OCI-LY3 (cell line): ENCODE data around the gene GPR39.

Experiments used
- H2AFZ ChIP-seq: fragments of 200-600, 300-600 bp; shearing (Covaris generic); 2 replicates; pipeline ENCODE4 v1.6.0; 2014; ENCODE audit warnings: antibody characterized with exemption, low read depth, low read length
- H3K27ac ChIP-seq: fragments of 200-600, 300-600 bp; sonication (generic); 2 replicates; pipeline ENCODE4 v1.5.1; 2014; ENCODE audit warnings: mild to moderate bottlenecking, low read length, moderate library complexity, mixed read lengths
- H3K27me3 ChIP-seq: fragments of 200-600, 300-600 bp; sonication (generic); 2 replicates; pipeline ENCODE4 v1.6.1; 2014; ENCODE audit warnings: low read depth, low read length, mixed read lengths
- H3K36me3 ChIP-seq: fragments of 200-600, 300-600 bp; sonication (generic); replicated peaks from 2 replicates; pipeline ENCODE3; 2014; ENCODE audit warnings: low read depth, low read length, mixed read lengths
- H3K4me1 ChIP-seq: fragments of 300-600, 200-600 bp; sonication (generic); 2 replicates; pipeline ENCODE4 v1.6.1; 2014; ENCODE audit warnings: low read length, mixed read lengths
- H3K4me2 ChIP-seq: fragments of 200-600, 300-600 bp; sonication (generic); 2 replicates; pipeline ENCODE4 v1.6.1; 2014; ENCODE audit warnings: low read length, mixed read lengths
- H3K4me3 ChIP-seq: fragments of 300-600, 200-600 bp; sonication (generic); 2 replicates; pipeline ENCODE4 v1.5.1; 2014; ENCODE audit warnings: antibody characterized with exemption, mild to moderate bottlenecking, low read length, moderate library complexity
- H3K79me2 ChIP-seq: fragments of 300-600, 200-600 bp; shearing (Covaris generic); 2 replicates; pipeline ENCODE4 v1.6.1; 2014; ENCODE audit warnings: mild to moderate bottlenecking, low read length, mixed read lengths
- H3K9ac ChIP-seq: fragments of 300-600, 200-600 bp; shearing (Covaris generic); 2 replicates; pipeline ENCODE4 v1.6.0; 2014; ENCODE audit warnings: mild to moderate bottlenecking, low read length, moderate library complexity
- H3K9me3 ChIP-seq: fragments of 200-600, 300-600 bp; shearing (Covaris generic); 2 replicates; pipeline ENCODE4 v1.6.1; 2014; ENCODE audit warnings: low read length, mixed read lengths; ENCODE audit not compliant: insufficient read depth
- H4K20me1 ChIP-seq: fragments of 200-600, 300-600 bp; sonication (generic); 2 replicates; pipeline ENCODE4 v1.6.1; 2016; ENCODE audit warnings: low read length, mixed read lengths; ENCODE audit not compliant: insufficient read depth
- EZH2phosphoT487 ChIP-seq: fragments of 200-600 bp; shearing (Covaris generic); IDR thresholded peaks from 2 replicates; pipeline ENCODE4 v1.6.1; 2018; ENCODE audit warnings: antibody characterized with exemption, mixed run types, low read depth
- TF ChIP-seq, protein P1 (sequence below): fragments of 200-600, 300-600 bp; sonication (generic); IDR thresholded peaks from 2 replicates; pipeline ENCODE4 v1.5.1; 2014; ENCODE audit warnings: antibody characterized with exemption, low read length, low read depth

GPR39 gene

DNA sequence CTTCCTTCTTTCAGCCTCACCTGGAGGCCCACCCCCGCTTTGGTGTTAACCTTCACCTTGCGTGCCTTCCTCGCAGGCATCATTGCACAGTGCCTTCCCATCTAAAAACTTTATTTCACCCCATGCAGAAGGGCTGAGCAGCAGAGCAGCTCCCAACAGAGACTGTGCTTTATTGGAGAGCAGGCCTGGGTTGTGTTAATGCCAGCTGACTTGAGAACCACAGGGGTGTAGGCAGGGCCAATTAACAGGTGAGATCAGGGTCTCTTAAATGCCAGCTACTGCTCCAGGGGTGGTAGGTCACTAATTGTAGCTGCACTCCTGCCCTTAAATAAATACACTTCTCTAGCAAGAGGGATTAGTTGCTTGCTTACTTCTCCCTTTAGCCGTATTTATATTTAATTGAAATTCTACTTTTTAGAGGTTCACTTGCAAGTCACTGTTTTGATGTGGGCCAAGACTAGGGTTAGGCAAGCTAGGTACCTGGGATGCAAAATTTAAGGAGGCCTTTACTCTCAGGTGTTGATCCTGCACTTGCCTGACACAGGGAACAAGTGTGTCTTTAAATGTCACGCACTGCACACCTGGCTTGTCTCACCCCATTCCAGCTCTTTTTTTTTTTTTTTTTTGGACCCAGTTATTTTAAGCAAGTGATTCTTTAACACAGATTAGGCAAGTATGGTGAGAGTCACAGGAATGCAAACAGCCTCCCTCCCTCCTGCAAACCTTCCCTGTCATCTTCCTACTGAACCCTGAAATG lies 198.9 kb downstream of the GPR39 start:
- H3K27ac ChIP-seq: no peak overlapping the region
- TF ChIP-seq EZH2phosphoT487: no peak
- TF ChIP-seq, protein P1, sequence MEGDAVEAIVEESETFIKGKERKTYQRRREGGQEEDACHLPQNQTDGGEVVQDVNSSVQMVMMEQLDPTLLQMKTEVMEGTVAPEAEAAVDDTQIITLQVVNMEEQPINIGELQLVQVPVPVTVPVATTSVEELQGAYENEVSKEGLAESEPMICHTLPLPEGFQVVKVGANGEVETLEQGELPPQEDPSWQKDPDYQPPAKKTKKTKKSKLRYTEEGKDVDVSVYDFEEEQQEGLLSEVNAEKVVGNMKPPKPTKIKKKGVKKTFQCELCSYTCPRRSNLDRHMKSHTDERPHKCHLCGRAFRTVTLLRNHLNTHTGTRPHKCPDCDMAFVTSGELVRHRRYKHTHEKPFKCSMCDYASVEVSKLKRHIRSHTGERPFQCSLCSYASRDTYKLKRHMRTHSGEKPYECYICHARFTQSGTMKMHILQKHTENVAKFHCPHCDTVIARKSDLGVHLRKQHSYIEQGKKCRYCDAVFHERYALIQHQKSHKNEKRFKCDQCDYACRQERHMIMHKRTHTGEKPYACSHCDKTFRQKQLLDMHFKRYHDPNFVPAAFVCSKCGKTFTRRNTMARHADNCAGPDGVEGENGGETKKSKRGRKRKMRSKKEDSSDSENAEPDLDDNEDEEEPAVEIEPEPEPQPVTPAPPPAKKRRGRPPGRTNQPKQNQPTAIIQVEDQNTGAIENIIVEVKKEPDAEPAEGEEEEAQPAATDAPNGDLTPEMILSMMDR: no peak
- no peak overlapping the region for H3K4me3 ChIP-seq
- no peak overlapping the region for H3K4me2 ChIP-seq
- no peaks in the 10 kb centered on the region for H3K4me1 ChIP-seq
- H3K36me3 ChIP-seq: no peaks in the 10 kb centered on the region
- no peaks in the 10 kb centered on the region for H4K20me1 ChIP-seq
- no peak overlapping the region for H2AFZ ChIP-seq
- no peaks in the 10 kb centered on the region for H3K9me3 ChIP-seq
- no peaks in the 10 kb centered on the region for H3K79me2 ChIP-seq
- no peaks in the 10 kb centered on the region for H3K27me3 ChIP-seq
- no peak overlapping the region for H3K9ac ChIP-seq

DNA sequence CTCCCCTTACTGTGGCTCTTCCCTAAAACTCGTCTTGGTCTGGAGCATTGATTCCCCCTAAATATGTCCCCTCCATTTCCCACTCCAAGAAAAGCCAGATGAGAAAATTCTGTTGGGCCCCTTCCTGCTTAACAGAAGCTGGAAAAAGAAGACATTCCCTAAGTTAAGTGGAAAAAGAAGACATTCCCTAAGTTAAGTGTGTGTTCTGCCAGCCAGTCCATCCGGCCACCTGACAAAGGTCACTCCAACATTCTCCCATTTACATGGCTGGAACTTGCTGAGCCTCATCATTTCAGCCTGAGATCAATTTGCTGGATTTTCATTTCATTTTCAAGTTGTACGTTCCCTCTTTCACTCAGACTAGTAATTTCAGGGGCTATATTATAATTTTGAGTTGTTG lies 201.4 kb downstream of the GPR39 start:
- no peaks in the 10 kb centered on the region for H3K79me2 ChIP-seq
- H3K4me1 ChIP-seq: no peaks in the 10 kb centered on the region
- no peaks in the 10 kb centered on the region for H3K36me3 ChIP-seq
- H3K27me3 ChIP-seq: no peaks in the 10 kb centered on the region
- no peak overlapping the region for H3K4me3 ChIP-seq
- H4K20me1 ChIP-seq: no peaks in the 10 kb centered on the region
- no peaks in the 10 kb centered on the region for H3K9me3 ChIP-seq
- no peak overlapping the region for H2AFZ ChIP-seq
- H3K4me2 ChIP-seq: no peak overlapping the region
- no peak overlapping the region for H3K9ac ChIP-seq
- H3K27ac ChIP-seq: no peak overlapping the region
- TF ChIP-seq, protein P1: no peak
- no peak for TF ChIP-seq EZH2phosphoT487

DNA sequence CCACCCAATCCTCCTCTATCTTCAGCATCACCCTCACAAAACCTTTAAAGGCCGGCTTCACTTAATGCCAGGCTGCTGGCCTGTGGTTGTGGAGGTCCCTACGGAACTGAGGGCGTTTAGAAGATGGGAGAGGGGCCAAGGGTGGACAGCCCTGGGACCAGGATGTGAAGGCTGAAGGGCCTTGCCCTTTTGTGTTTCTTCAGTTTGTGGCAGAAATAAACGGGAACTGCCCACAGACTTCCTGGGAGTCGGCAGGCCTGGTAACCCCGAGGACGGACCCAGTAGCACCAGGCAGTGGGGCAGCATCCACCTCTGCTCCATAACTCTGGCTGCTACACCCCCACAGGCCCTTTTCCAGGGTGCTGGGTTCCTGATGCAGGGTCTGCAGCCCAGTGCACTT lies 202.1 kb downstream of the GPR39 start:
- Histone ChIP-seq H3K4me3 (no peak overlapping the region), H4K20me1 (no peaks in the 10 kb centered on the region), H3K9ac (no peak overlapping the region), H3K36me3 (no peaks in the 10 kb centered on the region), H3K27ac (no peak overlapping the region), H3K27me3 (no peaks in the 10 kb centered on the region), H3K4me1 (no peaks in the 10 kb centered on the region), H3K9me3 (no peaks in the 10 kb centered on the region), H3K79me2 (no peaks in the 10 kb centered on the region), H3K4me2 (no peak overlapping the region), H2AFZ (no peak overlapping the region)
- no peak for TF ChIP-seq EZH2phosphoT487
- TF ChIP-seq, protein P1: no peak

DNA sequence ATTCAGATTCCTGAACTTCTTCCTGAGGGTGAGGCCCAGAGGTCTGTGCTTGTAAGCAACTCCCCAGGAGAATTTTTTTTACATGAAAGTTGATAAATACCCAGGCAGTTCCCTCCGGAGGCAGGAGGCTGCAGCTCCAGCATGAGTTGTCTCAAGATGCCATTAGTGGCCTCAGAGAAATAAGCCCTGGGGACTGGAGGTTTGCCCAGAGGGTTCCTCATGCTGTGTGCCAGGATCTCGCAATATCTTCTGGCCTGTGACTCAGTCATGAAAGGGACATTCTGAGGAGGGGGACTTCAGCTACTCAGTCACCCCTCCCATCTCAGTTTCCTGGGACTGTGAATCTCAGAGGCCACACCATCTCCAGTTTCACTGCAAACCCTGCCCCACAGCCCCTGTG lies 203.5 kb downstream of the GPR39 start:
- TF ChIP-seq EZH2phosphoT487: no peak
- TF ChIP-seq, protein P1: no peak
- H2AFZ ChIP-seq: no peak overlapping the region
- H3K4me2 ChIP-seq: no peak overlapping the region
- H3K79me2 ChIP-seq: no peaks in the 10 kb centered on the region
- H4K20me1 ChIP-seq: no peaks in the 10 kb centered on the region
- no peak overlapping the region for H3K27ac ChIP-seq
- H3K36me3 ChIP-seq: no peaks in the 10 kb centered on the region
- H3K4me3 ChIP-seq: no peak overlapping the region
- no peak overlapping the region for H3K9ac ChIP-seq
- H3K27me3 ChIP-seq: no peaks in the 10 kb centered on the region
- no peaks in the 10 kb centered on the region for H3K4me1 ChIP-seq
- H3K9me3 ChIP-seq: no peaks in the 10 kb centered on the region
